ENCODE data around the gene RBPJ.
A peak's percentile ranks its signal among the peaks of the same experiment; 100 is the strongest.

RBPJ gene

GRCh38 chr4:26320538-26321372 is at the start of gene RBPJ:
Gene RBPJ, plus strand, starts transcription at chr4:26321014. Its CDS starts 15 bp downstream, at chr4:26321029.
- peak; percentile 98 for DNase-seq

DNA sequence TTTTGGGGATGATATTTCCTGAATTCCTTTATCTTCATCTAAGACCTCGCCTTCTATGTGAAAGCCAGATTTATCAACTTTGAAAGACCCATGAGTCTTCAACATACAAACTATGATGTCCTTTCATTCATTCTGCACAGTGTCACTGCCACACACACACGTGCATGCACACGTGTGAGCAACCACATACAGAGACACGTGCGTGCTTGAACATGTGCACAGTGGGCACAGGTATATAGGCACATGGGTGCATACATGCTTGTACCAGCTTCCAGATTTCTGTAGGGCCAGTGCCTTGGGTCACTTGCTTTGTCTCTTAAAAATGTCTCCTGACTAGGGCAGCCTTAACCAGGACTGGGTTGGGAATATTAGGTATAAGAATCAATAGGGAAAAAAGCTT is 49.1 kb upstream of the RBPJ start:
- DNase-seq = no peak

GRCh38 chr4:26272654-26273615 is 47.9 kb upstream of the RBPJ start:
- DNase-seq = no peak

- DNase-seq = no peak
These were observed 47.2 kb upstream of the RBPJ start for GRCh38 chr4:26273616-26273980.

DNA sequence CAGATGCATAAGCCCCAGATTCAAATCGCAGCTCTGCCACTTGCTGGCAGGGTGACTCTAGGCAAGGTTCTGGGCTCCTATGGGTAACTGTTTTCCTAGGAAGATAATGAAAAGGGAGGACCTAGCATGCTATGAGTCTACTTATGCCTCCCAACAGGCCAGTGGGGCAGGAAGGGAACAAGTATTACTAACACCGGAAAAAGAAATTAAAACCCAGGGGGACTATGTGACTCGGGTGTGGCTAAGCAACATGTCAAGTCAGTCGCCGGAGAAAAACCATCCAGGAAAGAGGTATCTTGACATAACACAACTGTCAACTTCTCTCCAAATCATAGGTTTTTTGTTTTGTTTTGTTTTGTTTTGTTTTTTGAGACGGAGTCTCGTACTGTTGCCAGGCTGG is 45.5 kb upstream of the RBPJ start:
- no peak for DNase-seq

- no peak for DNase-seq
These were observed 41.4 kb upstream of the RBPJ start for GRCh38 chr4:26279446-26279845.

- no peak for DNase-seq
These were observed 38.9 kb upstream of the RBPJ start for GRCh38 chr4:26281881-26282280.

- no peak for DNase-seq
These were observed 36.3 kb upstream of the RBPJ start for GRCh38 chr4:26284536-26284935.

DNA sequence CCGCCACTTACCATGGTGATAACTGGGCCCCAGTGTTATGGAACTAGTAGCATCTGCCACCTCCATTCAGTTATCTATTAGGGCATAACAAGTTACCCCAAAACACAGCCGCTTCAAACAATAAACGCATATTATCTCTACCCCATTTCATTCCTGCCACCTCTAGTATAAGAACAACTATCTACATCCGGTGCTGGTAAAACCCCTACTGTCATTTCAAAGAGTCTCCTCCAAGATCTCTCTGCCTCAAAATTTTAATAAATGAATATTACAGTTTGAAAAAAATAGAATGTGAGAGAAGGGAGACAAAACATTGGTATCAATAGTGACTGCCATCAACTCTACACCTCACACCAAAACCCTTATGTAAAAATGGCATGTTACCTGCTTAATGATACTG is 35.5 kb upstream of the RBPJ start:
- DNase-seq = no peak

DNA sequence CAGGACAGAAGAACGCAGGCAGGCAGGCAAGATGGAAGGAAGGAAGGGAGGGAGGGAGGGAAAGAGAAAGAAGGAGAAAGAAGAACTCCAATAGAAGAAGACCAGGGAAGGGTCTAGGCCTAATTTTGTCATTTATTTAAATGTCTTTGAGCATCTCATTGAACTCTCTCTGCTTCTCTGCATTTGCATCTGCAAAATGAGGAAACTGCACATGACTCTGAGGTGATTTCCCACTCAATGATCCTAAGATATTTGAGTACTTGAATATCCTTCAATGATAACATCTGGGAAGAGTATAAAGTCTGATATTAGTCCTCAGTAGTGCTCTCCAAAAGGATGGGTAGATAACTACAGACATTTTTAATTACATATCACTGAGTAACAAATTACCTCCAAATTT is 33.1 kb upstream of the RBPJ start:
- no peak for DNase-seq

DNA sequence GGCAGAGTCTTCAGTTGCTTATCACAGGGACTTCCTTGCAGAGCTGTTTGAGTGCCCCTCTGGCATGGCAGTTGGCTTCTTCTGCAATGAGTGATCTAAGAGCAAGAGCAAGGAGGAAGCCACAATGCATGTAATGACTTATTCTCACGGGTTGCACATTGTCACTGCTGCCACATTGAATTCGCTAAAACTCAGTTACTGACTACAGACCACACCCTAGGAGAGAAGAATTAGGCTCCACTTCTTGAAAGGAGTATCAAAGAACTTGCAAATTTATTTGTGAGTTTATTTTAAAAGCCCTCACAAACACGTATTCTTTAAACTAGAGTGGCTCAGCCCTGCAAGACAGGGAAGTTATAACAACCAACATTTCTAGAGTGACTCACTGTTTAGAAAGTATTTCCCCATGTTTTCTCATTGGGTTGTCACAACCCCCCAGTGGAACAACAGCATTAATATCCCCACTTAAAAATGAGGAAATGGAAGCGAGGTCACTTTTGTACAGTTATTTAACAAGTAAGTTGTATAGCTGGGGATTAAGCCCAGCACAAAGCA is 32.4 kb upstream of the RBPJ start:
- DNase-seq = no peak

DNA sequence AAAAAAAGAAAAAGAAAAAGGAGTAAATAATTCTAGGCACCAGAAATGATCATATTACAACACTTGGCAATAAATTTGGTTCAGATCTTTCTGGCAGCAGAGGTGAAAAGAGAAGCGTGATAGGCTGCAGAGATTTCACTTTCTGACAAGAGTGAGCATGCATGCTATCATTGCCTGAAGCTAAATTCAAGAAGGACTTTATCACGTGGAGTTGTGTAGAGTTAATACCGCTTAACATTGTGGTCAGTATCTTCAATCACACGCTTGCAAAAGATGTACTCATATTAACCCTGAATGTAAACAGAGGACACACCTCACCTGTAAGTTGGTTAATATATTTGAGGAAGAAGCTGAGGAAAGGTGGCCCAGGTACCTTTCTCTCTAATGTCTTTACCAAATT is 31.4 kb upstream of the RBPJ start:
- DNase-seq = no peak

DNA sequence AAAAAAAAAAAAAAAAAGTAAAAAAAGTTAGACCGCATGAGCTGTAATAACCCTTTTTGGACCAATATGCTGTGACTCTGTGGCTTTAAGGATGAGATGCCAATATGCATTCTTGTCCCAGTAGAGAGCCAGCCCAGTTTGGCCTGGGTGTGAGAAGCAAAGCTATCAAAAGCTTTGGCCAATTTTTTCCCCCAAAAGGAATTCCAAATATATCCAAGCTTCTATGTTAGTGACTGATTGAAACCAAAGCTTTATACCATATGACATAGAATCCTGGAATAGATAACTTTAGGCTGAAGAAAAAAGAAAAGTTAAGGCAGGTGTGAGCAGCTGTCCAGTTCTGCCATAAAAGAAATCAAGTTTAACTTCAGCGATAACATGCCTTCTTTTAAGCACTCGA is 30.5 kb upstream of the RBPJ start:
- DNase-seq = no peak

- no peak for DNase-seq
These were observed 25.9 kb upstream of the RBPJ start for GRCh38 chr4:26294904-26295303.

- no peak for DNase-seq
These were observed 24.8 kb upstream of the RBPJ start for GRCh38 chr4:26296021-26296420.

DNA sequence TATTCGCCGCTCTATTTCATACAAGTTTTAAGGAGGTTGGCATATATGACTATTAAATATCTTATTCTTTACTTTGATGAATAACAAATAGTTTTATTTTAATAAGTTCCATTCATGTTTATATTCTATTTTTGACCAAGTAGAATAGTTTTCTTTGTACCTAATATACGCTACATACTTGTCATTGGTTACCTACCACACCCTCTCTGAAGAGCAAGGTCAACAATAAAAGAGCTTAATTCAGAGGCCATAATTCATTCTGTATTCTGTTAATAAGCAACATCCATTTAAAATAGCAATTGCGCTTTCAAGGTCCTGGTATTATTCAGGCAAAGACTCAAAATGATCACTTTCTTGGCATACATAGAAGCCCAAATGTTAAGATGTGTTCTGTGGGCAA is 24.3 kb upstream of the RBPJ start:
- no peak for DNase-seq

DNA sequence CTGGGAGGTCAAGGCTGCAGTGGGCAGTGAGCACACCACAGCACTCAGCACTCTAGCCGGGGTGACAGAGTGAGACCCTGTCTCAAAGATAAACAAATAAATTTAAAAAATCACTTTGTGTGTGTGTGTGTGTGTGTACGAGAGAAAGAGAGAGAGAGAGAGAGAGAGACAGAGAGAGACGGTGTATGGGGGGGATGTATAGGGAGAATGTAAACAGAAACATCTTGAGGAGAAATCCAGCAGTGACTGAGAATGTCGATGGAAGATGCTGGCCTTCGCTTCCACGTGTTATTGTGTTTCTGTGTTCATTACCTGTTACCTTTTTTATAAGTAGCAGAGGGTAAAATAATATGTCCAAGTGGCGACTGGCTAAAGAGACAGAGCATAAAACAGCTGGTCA is 23.6 kb upstream of the RBPJ start:
- no peak for DNase-seq

GRCh38 chr4:26298198-26298947 is 22.4 kb upstream of the RBPJ start:
- no peak for DNase-seq

DNA sequence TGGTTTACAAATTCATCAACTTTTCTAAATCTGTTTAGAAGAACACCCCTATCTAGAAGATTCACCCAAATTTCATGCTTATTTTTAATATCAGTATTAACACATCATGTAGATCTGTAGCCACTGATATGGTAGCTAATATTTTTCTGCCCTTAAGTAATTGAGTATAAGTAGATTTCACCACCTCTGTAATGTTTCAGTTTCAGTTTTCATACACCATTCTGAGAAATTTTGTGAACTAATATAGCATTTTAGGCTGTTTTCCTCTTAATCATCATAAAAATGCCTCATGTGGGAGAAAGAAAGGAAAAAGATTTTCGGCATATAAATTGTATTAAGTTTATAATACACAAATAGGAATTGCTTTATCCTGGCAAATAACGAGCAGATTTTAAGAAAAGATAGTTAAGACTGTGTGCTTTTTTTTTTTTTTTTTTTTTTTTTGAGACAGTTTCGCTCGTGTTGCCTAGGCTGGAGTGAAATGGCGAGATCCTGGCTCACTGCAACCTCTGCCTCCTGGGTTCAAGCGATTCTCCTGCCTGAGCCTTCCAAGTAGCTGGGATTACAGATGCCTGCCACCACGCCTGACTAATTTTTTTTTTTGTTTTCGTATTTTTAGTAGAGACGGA is 21.4 kb upstream of the RBPJ start:
- DNase-seq = no peak

GRCh38 chr4:26300314-26301307 is 20.2 kb upstream of the RBPJ start:
- DNase-seq = no peak
